ENCODE measurements around the gene ATRX.

Gene ATRX

GRCh38 chrX:77595848-77596247, 190.2 kb downstream of the ATRX start:
- Histone ChIP-seq H3F3A (ENCODE audit: low read depth) (no peaks in the 10 kb centered on the region), H3K9me3 (ENCODE audit: insufficient read depth, low read depth, low read length) (no peaks in the 10 kb centered on the region), H3K4me2 (ENCODE audit: low read depth, low read length, poor library complexity, severe bottlenecking) (no peak overlapping the region), H3K9me2 (replicated peaks; ENCODE audit: low read depth, low read length) (no peaks in the 10 kb centered on the region), H3K4me3 (ENCODE audit: low read length, poor library complexity, severe bottlenecking) (no peak overlapping the region), H4K20me1 (ENCODE audit: insufficient read depth, low read length, poor library complexity, severe bottlenecking) (no peaks in the 10 kb centered on the region), H3K36me3 (ENCODE audit: insufficient read depth, low read length) (peaks cover 32% of the 10 kb centered on the region; the same call in 1 of the 2 replicates), H3K27me3 (ENCODE audit: insufficient read depth, low read length, poor library complexity, severe bottlenecking) (no peaks in the 10 kb centered on the region), H3K79me2 (ENCODE audit: insufficient read depth, low read length) (no peaks in the 10 kb centered on the region), H3K4me1 (ENCODE audit: insufficient read depth, low read length, poor library complexity, severe bottlenecking) (no peaks in the 10 kb centered on the region), H3K9ac (ENCODE audit: low read depth, low read length, poor library complexity, severe bottlenecking) (no peak overlapping the region), H2AFZ (ENCODE audit: low read length) (no peak overlapping the region)
- no peak for TF ChIP-seq EZH2phosphoT487 (IDR thresholded peaks at IDR 0.05; ENCODE audit: borderline replicate concordance)
- TF ChIP-seq CTCF (conservative IDR thresholded peaks at IDR 0.05; ENCODE audit: low read length): no peak

- Histone ChIP-seq H3K4me3 (ENCODE audit: low read length, poor library complexity, severe bottlenecking) (no peak overlapping the region), H4K20me1 (ENCODE audit: insufficient read depth, low read length, poor library complexity, severe bottlenecking) (no peaks in the 10 kb centered on the region), H3K9me2 (replicated peaks; ENCODE audit: low read depth, low read length) (no peaks in the 10 kb centered on the region), H3K79me2 (ENCODE audit: insufficient read depth, low read length) (no peaks in the 10 kb centered on the region), H3K4me2 (ENCODE audit: low read depth, low read length, poor library complexity, severe bottlenecking) (no peak overlapping the region), H3K9me3 (ENCODE audit: insufficient read depth, low read depth, low read length) (peaks cover under 1% of the 10 kb centered on the region; the same call in 1 of the 2 replicates), H3K27me3 (ENCODE audit: insufficient read depth, low read length, poor library complexity, severe bottlenecking) (no peaks in the 10 kb centered on the region), H3F3A (ENCODE audit: low read depth) (no peaks in the 10 kb centered on the region), H3K4me1 (ENCODE audit: insufficient read depth, low read length, poor library complexity, severe bottlenecking) (no peaks in the 10 kb centered on the region), H3K9ac (ENCODE audit: low read depth, low read length, poor library complexity, severe bottlenecking) (no peak overlapping the region), H3K36me3 (ENCODE audit: insufficient read depth, low read length) (peaks cover 31% of the 10 kb centered on the region; the same call in 1 of the 2 replicates), H2AFZ (ENCODE audit: low read length) (no peak overlapping the region)
- no peak for TF ChIP-seq CTCF (conservative IDR thresholded peaks at IDR 0.05; ENCODE audit: low read length)
- no peak for TF ChIP-seq EZH2phosphoT487 (IDR thresholded peaks at IDR 0.05; ENCODE audit: borderline replicate concordance)
These were observed 213.7 kb downstream of the ATRX start for GRCh38 chrX:77572322-77572721.

- no peak overlapping the region for H2AFZ ChIP-seq (ENCODE audit: low read length)
- H3K4me1 ChIP-seq (ENCODE audit: insufficient read depth, low read length, poor library complexity, severe bottlenecking): no peaks in the 10 kb centered on the region
- peaks cover 2% of the 10 kb centered on the region; the same call in 1 of the 2 replicates for H3K9me3 ChIP-seq (ENCODE audit: insufficient read depth, low read depth, low read length)
- H3K9ac ChIP-seq (ENCODE audit: low read depth, low read length, poor library complexity, severe bottlenecking): no peak overlapping the region
- no peak overlapping the region for H3K4me2 ChIP-seq (ENCODE audit: low read depth, low read length, poor library complexity, severe bottlenecking)
- H3K79me2 ChIP-seq (ENCODE audit: insufficient read depth, low read length): no peaks in the 10 kb centered on the region
- H3K4me3 ChIP-seq (ENCODE audit: low read length, poor library complexity, severe bottlenecking): no peak overlapping the region
- peaks cover 5% of the 10 kb centered on the region; the same call in 1 of the 2 replicates for H3K36me3 ChIP-seq (ENCODE audit: insufficient read depth, low read length)
- H4K20me1 ChIP-seq (ENCODE audit: insufficient read depth, low read length, poor library complexity, severe bottlenecking): no peaks in the 10 kb centered on the region
- no peaks in the 10 kb centered on the region for H3F3A ChIP-seq (ENCODE audit: low read depth)
- TF ChIP-seq CTCF (conservative IDR thresholded peaks at IDR 0.05; ENCODE audit: low read length): no peak
- no peak for TF ChIP-seq EZH2phosphoT487 (IDR thresholded peaks at IDR 0.05; ENCODE audit: borderline replicate concordance)
- H3K9me2 ChIP-seq (replicated peaks; ENCODE audit: low read depth, low read length): no peaks in the 10 kb centered on the region
- no peaks in the 10 kb centered on the region for H3K27me3 ChIP-seq (ENCODE audit: insufficient read depth, low read length, poor library complexity, severe bottlenecking)
These were observed 220.7 kb downstream of the ATRX start for GRCh38 chrX:77565278-77565677.

All from Loucy (cell line).